Lower lobe of right lung (tissue), 2 donors: ENCODE results near the gene VCP. TPM values are rescaled to one million over a fixed set of nuclear protein-coding genes. Genes with fewer than 3 reads are reported as not detected.

Experiments used
- ATAC-seq, 2 donors: fragments of 200-7000 bp; cut with Tn5 transposase; one replicate each; pipeline ENCODE4 v1.9.1; 2020 to 2022; ENCODE audit warnings: mild to moderate bottlenecking in 2 of 2, moderate library complexity in 2 of 2
- DNase-seq: peaks from one replicate; pipeline ENCODE4 v3.0.0-alpha.2; 2020
- H3K27ac ChIP-seq: fragments of 200-600 bp; one replicate; pipeline ENCODE4 v1.8.0; 2022
- H3K27me3 ChIP-seq: fragments of 200-600 bp; one replicate; pipeline ENCODE4 v1.8.0; 2022; ENCODE audit warnings: low read depth
- H3K36me3 ChIP-seq: fragments of 200-600 bp; one replicate; pipeline ENCODE4 v1.8.0; 2022; ENCODE audit warnings: mild to moderate bottlenecking
- H3K4me1 ChIP-seq: fragments of 200-600 bp; one replicate; pipeline ENCODE4 v1.8.0; 2022
- H3K4me3 ChIP-seq: fragments of 200-600 bp; one replicate; pipeline ENCODE4 v1.8.0; 2022; ENCODE audit warnings: mild to moderate bottlenecking
- H3K9me3 ChIP-seq: fragments of 200-600 bp; one replicate; pipeline ENCODE4 v1.8.0; 2022
- CTCF ChIP-seq: fragments of 200-600 bp; IDR thresholded peaks from one replicate; pipeline ENCODE4 v1.8.0; 2022; ENCODE audit warnings: antibody characterized with exemption, mild to moderate bottlenecking
- intact Hi-C: fragments of 100-400 bp; cut with DNase I; formaldehyde crosslinking; loops from one replicate; pipeline ENCODE4 v1.11.0; 2022
- total RNA-seq: library from RNA; stranded (reverse); fragmentation: NEBNext Ultra II Directional; extraction: Animal tissue kit (Norgen Biotek cat#: 25700); gene quantifications from one replicate; pipeline ENCODE4 v1.2.1, GENCODE V29; 2021
- donor health status: DM: no; HTN: yes; CAD: no; lungs with severe emphysema.

The VCP gene
- total RNA-seq, 1 donor from 2014 or later, result 175 TPM

GRCh38 chr9:35075358-35075757 lies 2.9 kb upstream of the VCP start:
- Histone ChIP-seq H3K9me3 (no peaks in the 10 kb centered on the region), H3K27me3 (no peaks in the 10 kb centered on the region), H3K27ac (no peak overlapping the region), H3K36me3 (no peaks in the 10 kb centered on the region), H3K4me1 (peaks cover 33% of the 10 kb centered on the region), H3K4me3 (no peak overlapping the region)
- ATAC-seq, result no peak
- DNase-seq, result no peak
- intact Hi-C loops, result no loop called here
- TF ChIP-seq CTCF, result no peak

GRCh38 chr9:35074791-35075190 lies 2.4 kb upstream of the VCP start:
- TF ChIP-seq CTCF, result no peak
- Histone ChIP-seq H3K4me1 (peaks cover 36% of the 10 kb centered on the region), H3K36me3 (no peaks in the 10 kb centered on the region), H3K27me3 (no peaks in the 10 kb centered on the region), H3K27ac (no peak overlapping the region), H3K4me3 (no peak overlapping the region), H3K9me3 (no peaks in the 10 kb centered on the region)
- intact Hi-C loops, result no loop called here
- ATAC-seq (no peak), DNase-seq (no peak)

- Histone ChIP-seq H3K9me3 (no peaks in the 10 kb centered on the region), H3K27me3 (no peaks in the 10 kb centered on the region), H3K4me3 (no peak overlapping the region), H3K27ac (no peak overlapping the region), H3K36me3 (no peaks in the 10 kb centered on the region), H3K4me1 (peaks cover 40% of the 10 kb centered on the region)
- intact Hi-C loops, result no loop called here
- TF ChIP-seq CTCF, result no peak
- DNase-seq (no peak), ATAC-seq (no peak)
These were observed 1.7 kb upstream of the VCP start for GRCh38 chr9:35074141-35074540.

GRCh38 chr9:35073279-35073612 lies 821 bp upstream of the VCP start:
- peak overlapping the region; percentile 100 for H3K27ac ChIP-seq
- peaks cover 6% of the 10 kb centered on the region for H3K36me3 ChIP-seq
- H3K27me3 ChIP-seq, result no peaks in the 10 kb centered on the region
- intact Hi-C loops, result no loop called here
- TF ChIP-seq CTCF, result no peak
- H3K4me3 ChIP-seq, result peak overlapping the region; percentile 98
- peaks cover 40% of the 10 kb centered on the region for H3K4me1 ChIP-seq
- H3K9me3 ChIP-seq, result no peaks in the 10 kb centered on the region
- no peak for ATAC-seq
- no peak for DNase-seq

GRCh38 chr9:35071814-35072460 lies 488 bp downstream of the VCP start:
- Histone ChIP-seq H3K4me1 (peaks cover 45% of the 10 kb centered on the region), H3K27me3 (no peaks in the 10 kb centered on the region), H3K9me3 (no peaks in the 10 kb centered on the region), H3K36me3 (peaks cover 19% of the 10 kb centered on the region), H3K4me3 (peak overlapping the region; percentile 98), H3K27ac (peak overlapping the region; percentile 100)
- DNase-seq, result peak; percentile 94
- peak; percentile 52 for TF ChIP-seq CTCF
- intact Hi-C loops, result no loop called here
- peak; percentile 90 to 93 for ATAC-seq
